ENCODE measurements around the gene CCDC197.
A peak's percentile ranks its signal among the peaks of the same experiment; 100 is the strongest.

The CCDC197 gene

DNA sequence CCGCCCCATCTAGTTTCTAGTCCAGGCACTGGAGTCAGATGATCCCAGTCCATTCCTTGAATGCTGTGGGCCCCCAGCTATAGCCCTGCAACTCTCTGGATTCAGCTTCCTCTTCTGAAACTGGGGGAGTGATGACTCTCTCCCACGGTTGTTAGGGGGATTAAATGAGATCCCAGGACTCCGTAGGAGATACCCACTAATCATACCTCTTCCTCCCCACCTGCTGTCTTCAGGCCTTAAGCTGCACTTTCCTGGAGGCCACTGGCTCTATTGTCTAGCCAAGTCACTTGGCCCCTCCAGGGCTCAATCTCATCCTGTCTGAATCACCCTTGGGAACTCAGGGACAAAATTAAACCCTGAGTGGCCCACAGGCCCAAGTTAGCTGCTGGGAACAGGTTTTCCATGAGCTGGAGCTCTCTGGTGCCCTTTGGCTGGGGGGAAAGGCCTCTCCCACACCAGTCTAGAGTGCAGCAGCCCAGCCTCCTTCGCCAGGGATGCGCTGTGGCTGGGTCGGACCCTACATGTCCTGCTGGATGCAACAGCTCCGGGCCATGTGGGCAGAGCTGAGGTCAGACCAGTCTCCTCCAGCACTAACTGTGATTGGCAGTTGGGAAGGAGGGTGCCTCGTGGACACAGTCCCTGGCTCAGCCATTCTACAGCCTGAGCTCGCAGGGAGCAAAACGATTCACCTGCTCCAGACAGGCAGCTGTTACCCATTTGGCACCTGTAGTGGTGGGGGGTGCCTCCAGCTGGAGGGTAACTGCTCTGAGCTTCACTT lies 14.7 kb upstream of the CCDC197 start:
- Histone ChIP-seq H3K4me1 (ENCODE audit: insufficient read depth, low read length) (peaks cover 4% of the 10 kb centered on the region; the same call in 1 of the 2 replicates), H3K9me3 (ENCODE audit: insufficient read depth, low read length, severe bottlenecking) (peaks cover 8% of the 10 kb centered on the region), H4K20me1 (ENCODE audit: insufficient read depth, low read length) (peaks cover 11% of the 10 kb centered on the region; the same call in 1 of the 2 replicates), H2AFZ (ENCODE audit: low read depth, low read length) (no peak overlapping the region), H3K27ac (ENCODE audit: low read length) (no peak overlapping the region), H3K27me3 (ENCODE audit: insufficient read depth, low read length, poor library complexity) (peaks cover 14% of the 10 kb centered on the region), H3K4me2 (ENCODE audit: insufficient read depth, low read length) (no peak overlapping the region), H3K4me3 (ENCODE audit: low read depth in 1 of 2, low read length in 2 of 2) (no peak overlapping the region), H3K79me2 (ENCODE audit: insufficient read depth, low read length) (no peaks in the 10 kb centered on the region), H3K9ac (ENCODE audit: low read depth, low read length) (no peak overlapping the region), H3K36me3 (ENCODE audit: insufficient read depth, low read length) (no peaks in the 10 kb centered on the region)
- TF ChIP-seq, protein P1, sequence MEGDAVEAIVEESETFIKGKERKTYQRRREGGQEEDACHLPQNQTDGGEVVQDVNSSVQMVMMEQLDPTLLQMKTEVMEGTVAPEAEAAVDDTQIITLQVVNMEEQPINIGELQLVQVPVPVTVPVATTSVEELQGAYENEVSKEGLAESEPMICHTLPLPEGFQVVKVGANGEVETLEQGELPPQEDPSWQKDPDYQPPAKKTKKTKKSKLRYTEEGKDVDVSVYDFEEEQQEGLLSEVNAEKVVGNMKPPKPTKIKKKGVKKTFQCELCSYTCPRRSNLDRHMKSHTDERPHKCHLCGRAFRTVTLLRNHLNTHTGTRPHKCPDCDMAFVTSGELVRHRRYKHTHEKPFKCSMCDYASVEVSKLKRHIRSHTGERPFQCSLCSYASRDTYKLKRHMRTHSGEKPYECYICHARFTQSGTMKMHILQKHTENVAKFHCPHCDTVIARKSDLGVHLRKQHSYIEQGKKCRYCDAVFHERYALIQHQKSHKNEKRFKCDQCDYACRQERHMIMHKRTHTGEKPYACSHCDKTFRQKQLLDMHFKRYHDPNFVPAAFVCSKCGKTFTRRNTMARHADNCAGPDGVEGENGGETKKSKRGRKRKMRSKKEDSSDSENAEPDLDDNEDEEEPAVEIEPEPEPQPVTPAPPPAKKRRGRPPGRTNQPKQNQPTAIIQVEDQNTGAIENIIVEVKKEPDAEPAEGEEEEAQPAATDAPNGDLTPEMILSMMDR (IDR thresholded peaks at IDR 0.05; ENCODE audit: borderline replicate concordance, extremely low read depth, low read length, poor library complexity, severe bottlenecking), result no peak
- no peak for TF ChIP-seq EZH2 (IDR thresholded peaks at IDR 0.05; ENCODE audit: borderline replicate concordance, low read depth, low read length, severe bottlenecking)
- ATAC-seq (ENCODE audit: insufficient read depth, low read depth) (no peak), DNase-seq (no peak)

DNA sequence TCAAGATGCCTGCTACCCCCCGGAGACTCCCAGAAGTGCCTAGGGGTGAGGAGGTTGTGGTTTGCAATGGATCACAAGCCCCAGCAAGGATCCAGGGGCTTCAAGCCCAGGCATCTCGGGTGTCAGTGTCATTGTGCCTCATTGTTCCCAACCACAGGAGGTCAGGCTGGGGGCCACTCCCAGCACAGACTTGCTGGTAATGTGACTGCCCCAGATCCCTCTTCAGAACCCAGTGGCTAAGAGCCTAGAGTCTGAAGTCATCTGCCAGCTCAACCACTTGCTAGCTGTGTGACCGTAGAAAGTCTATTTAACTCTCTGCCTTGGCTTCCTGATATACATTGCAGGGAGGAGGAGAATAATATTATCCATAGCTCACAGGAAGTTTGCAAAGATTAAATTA lies 13.0 kb upstream of the CCDC197 start:
- H3K4me1 ChIP-seq (ENCODE audit: insufficient read depth, low read length), result no peaks in the 10 kb centered on the region
- ATAC-seq (ENCODE audit: insufficient read depth, low read depth), result no peak
- peaks cover 12% of the 10 kb centered on the region; the same call in 1 of the 2 replicates for H4K20me1 ChIP-seq (ENCODE audit: insufficient read depth, low read length)

DNA sequence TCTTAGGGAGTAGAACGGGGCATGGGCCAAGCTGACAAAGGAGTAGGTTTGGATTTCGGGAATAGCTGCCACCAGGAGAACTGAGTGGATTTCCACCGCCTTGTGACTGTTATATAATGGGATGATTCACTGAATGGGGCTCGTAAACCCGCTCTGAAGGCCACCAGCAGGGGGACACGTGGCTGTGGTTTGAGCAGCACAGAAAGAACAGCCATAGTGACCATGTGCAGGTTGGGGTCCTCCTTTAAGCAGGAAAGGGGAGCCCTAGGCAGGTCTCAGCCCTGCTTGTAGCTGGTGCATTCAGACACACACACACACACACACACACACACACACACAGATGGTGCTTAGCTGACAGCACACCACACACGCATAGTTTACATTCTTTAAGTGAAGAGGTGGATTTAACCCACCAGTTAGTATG lies 12.1 kb upstream of the CCDC197 start:
- Histone ChIP-seq H3K4me1 (ENCODE audit: insufficient read depth, low read length) (no peaks in the 10 kb centered on the region), H3K36me3 (ENCODE audit: insufficient read depth, low read length) (no peaks in the 10 kb centered on the region), H3K9me3 (ENCODE audit: insufficient read depth, low read length, severe bottlenecking) (no peaks in the 10 kb centered on the region), H3K27me3 (ENCODE audit: insufficient read depth, low read length, poor library complexity) (peaks cover 14% of the 10 kb centered on the region), H3K9ac (ENCODE audit: low read depth, low read length) (no peak overlapping the region), H4K20me1 (ENCODE audit: insufficient read depth, low read length) (peaks cover 16% of the 10 kb centered on the region; the same call in 1 of the 2 replicates), H3K27ac (ENCODE audit: low read length) (no peak overlapping the region), H3K4me3 (ENCODE audit: low read depth in 1 of 2, low read length in 2 of 2) (no peak overlapping the region), H2AFZ (ENCODE audit: low read depth, low read length) (no peak overlapping the region), H3K4me2 (ENCODE audit: insufficient read depth, low read length) (no peak overlapping the region), H3K79me2 (ENCODE audit: insufficient read depth, low read length) (no peaks in the 10 kb centered on the region)
- DNase-seq, result no peak
- ATAC-seq (ENCODE audit: insufficient read depth, low read depth), result no peak
- TF ChIP-seq EZH2 (IDR thresholded peaks at IDR 0.05; ENCODE audit: borderline replicate concordance, low read depth, low read length, severe bottlenecking), result no peak
- TF ChIP-seq, protein P1 (IDR thresholded peaks at IDR 0.05; ENCODE audit: borderline replicate concordance, extremely low read depth, low read length, poor library complexity, severe bottlenecking), result peak; percentile 25

More for the DNA sequence above, 13.0 kb upstream of the CCDC197 start:
- no peaks in the 10 kb centered on the region for H3K36me3 ChIP-seq (ENCODE audit: insufficient read depth, low read length)
- H3K4me2 ChIP-seq (ENCODE audit: insufficient read depth, low read length), result no peak overlapping the region
- no peak overlapping the region for H3K9ac ChIP-seq (ENCODE audit: low read depth, low read length)
- no peak overlapping the region for H3K27ac ChIP-seq (ENCODE audit: low read length)
- H3K4me3 ChIP-seq (ENCODE audit: low read depth in 1 of 2, low read length in 2 of 2), result no peak overlapping the region
- TF ChIP-seq EZH2 (IDR thresholded peaks at IDR 0.05; ENCODE audit: borderline replicate concordance, low read depth, low read length, severe bottlenecking), result no peak
- TF ChIP-seq, protein P1 (IDR thresholded peaks at IDR 0.05; ENCODE audit: borderline replicate concordance, extremely low read depth, low read length, poor library complexity, severe bottlenecking), result no peak
- no peaks in the 10 kb centered on the region for H3K79me2 ChIP-seq (ENCODE audit: insufficient read depth, low read length)
- no peaks in the 10 kb centered on the region for H3K9me3 ChIP-seq (ENCODE audit: insufficient read depth, low read length, severe bottlenecking)
- no peak overlapping the region for H2AFZ ChIP-seq (ENCODE audit: low read depth, low read length)
- no peak for DNase-seq
- peaks cover 14% of the 10 kb centered on the region for H3K27me3 ChIP-seq (ENCODE audit: insufficient read depth, low read length, poor library complexity)

Data from DND-41 (cell line).